Endodermal cell (in vitro differentiated cells): ENCODE results near the gene ALS2CL. TPM values are rescaled to one million over a fixed set of nuclear protein-coding genes. Genes with fewer than 3 reads are reported as not detected.

ENCODE experiments used
- DNase-seq: peaks from one replicate; pipeline ENCODE4 v3.0.0-alpha.2; 2017
- H3K27ac ChIP-seq: 2 replicates; pipeline ENCODE4 v1.5.1; 2013; ENCODE audit warnings: mild to moderate bottlenecking, low read depth, low read length, moderate library complexity
- H3K27me3 ChIP-seq: 2 replicates; pipeline ENCODE4 v1.6.1; 2013; ENCODE audit warnings: mild to moderate bottlenecking, low read length, moderate library complexity; ENCODE audit not compliant: insufficient read depth, control insufficient read depth, poor library complexity, severe bottlenecking
- H3K36me3 ChIP-seq: 2 replicates; pipeline ENCODE4 v1.7.0; 2013; ENCODE audit warnings: mild to moderate bottlenecking, low read length, moderate library complexity; ENCODE audit not compliant: control insufficient read depth, insufficient read depth
- H3K4me1 ChIP-seq: one replicate; pipeline ENCODE4 v1.7.0; 2013; ENCODE audit warnings: low read length; ENCODE audit not compliant: control insufficient read depth, insufficient read depth
- H3K4me3 ChIP-seq: 2 replicates; pipeline ENCODE4 v1.5.1; 2013; ENCODE audit warnings: mild to moderate bottlenecking, low read length, moderate library complexity
- H3K9ac ChIP-seq: 2 replicates; pipeline ENCODE4 v1.6.1; 2013; ENCODE audit warnings: mild to moderate bottlenecking, low read length, moderate library complexity; ENCODE audit not compliant: poor library complexity, severe bottlenecking; ENCODE audit errors: extremely low read depth
- H3K9me3 ChIP-seq: 2 replicates; pipeline ENCODE4 v1.6.1; 2013; ENCODE audit warnings: mild to moderate bottlenecking, low read length, moderate library complexity; ENCODE audit not compliant: control insufficient read depth
- H3K27ac Mint-ChIP-seq: 2 replicates; pipeline ENCODE4 v1.8.0; 2020; ENCODE audit warnings: mixed read lengths
- H3K27me3 Mint-ChIP-seq: 2 replicates; pipeline ENCODE4 v1.8.0; 2021; ENCODE audit warnings: mild to moderate bottlenecking, mixed read lengths; ENCODE audit not compliant: insufficient read depth
- H3K36me3 Mint-ChIP-seq: 2 replicates; pipeline ENCODE4 v1.8.0; 2020; ENCODE audit warnings: low read depth, mixed read lengths
- H3K4me1 Mint-ChIP-seq: 2 replicates; pipeline ENCODE4 v1.8.0; 2020; ENCODE audit warnings: mixed read lengths
- H3K4me3 Mint-ChIP-seq: 2 replicates; pipeline ENCODE4 v1.8.0; 2020; ENCODE audit warnings: mild to moderate bottlenecking, moderate library complexity, mixed read lengths
- H3K9me3 Mint-ChIP-seq: 2 replicates; pipeline ENCODE4 v1.8.0; 2020; ENCODE audit warnings: mild to moderate bottlenecking, mixed read lengths
- WGBS, 2 experiments: methylation state at CpG; one replicate each; pipeline versions ENCODE4 v1.1.5 to v1.1.7; 2013; ENCODE audit warnings: missing lambda C conversion rate in 2 of 2, mixed read lengths in 1 of 2; ENCODE audit not compliant: insufficient coverage in 1 of 2, insufficient read length in 1 of 2; 5-methylcytosine and 5-hydroxymethylcytosine counted together
- total RNA-seq, 2 donors: library from RNA; stranded (reverse); fragmentation: NEBNext Ultra II Directional in 1 of 2; extraction: Animal tissue kit (Norgen Biotek cat#: 25700) in 1 of 2; gene quantifications; 2 replicates in 1 of 2; 3 replicates in 1 of 2; pipeline ENCODE4 v1.2.1, GENCODE V29; 2021
- TF ChIP-seq, protein P1 (sequence below): fragments of 200-600 bp; sonication (generic); conservative IDR thresholded peaks from 2 replicates; pipeline ENCODE4 v1.5.0; 2021; ENCODE audit warnings: antibody characterized with exemption, mild to moderate bottlenecking

Gene ALS2CL
- total RNA-seq, 2 donors from 2014 or later = 8.9 to 20.8 TPM

DNA sequence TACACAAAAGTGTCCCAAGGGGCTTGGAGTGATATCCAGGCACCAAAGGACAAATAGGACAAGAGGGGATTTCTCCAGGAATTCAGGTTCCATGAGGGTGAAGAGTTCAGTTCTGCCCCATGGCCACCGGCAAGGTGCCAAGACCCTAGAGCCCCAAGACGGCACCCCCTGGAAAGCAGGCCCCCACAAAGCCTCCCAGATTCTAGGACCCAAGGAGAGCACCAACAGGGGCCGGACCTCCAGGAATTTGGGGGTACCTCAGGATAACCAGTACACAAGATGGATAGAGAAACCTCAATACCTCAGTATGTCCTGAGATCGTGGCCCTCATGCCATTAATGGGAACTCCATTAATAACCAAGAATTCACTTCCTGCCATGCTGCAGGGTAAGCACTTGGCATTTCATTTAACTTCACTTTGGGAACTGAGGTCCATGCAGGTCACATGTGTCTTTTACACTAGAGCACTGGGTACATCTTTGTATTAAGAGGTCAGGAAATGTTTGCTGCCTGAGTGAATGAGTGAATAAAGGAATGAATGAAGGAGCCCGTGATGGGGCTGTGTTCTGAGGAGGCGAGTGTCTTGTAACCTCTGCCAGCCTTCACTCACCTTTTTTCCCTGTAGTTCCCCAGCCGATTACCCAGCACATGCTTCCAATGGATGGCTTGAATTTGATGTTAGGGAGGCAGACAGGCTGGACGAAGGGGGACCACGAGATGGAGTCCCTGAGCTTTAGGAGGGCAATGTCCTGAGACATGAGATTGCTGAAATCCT lies 39.7 kb upstream of the ALS2CL start:
- Mint-ChIP-seq H3K4me3 (no peak overlapping the region), H3K4me1 (no peaks in the 10 kb centered on the region), H3K27ac (no peak overlapping the region), H3K27me3 (no peaks in the 10 kb centered on the region), H3K36me3 (no peaks in the 10 kb centered on the region), H3K9me3 (no peaks in the 10 kb centered on the region)
- peak; percentile 51 for DNase-seq
- H3K4me3 ChIP-seq = no peak overlapping the region
- no peak overlapping the region for H3K9ac ChIP-seq
- H3K27me3 ChIP-seq = no peaks in the 10 kb centered on the region
- H3K4me1 ChIP-seq = no peaks in the 10 kb centered on the region
- no peak overlapping the region for H3K27ac ChIP-seq
- no peaks in the 10 kb centered on the region for H3K36me3 ChIP-seq
- 81 to 88% methylated on average over 5 to 9 of the region's 9 CpGs for WGBS, 2 experiments
- no peaks in the 10 kb centered on the region for H3K9me3 ChIP-seq
- TF ChIP-seq, protein P1, sequence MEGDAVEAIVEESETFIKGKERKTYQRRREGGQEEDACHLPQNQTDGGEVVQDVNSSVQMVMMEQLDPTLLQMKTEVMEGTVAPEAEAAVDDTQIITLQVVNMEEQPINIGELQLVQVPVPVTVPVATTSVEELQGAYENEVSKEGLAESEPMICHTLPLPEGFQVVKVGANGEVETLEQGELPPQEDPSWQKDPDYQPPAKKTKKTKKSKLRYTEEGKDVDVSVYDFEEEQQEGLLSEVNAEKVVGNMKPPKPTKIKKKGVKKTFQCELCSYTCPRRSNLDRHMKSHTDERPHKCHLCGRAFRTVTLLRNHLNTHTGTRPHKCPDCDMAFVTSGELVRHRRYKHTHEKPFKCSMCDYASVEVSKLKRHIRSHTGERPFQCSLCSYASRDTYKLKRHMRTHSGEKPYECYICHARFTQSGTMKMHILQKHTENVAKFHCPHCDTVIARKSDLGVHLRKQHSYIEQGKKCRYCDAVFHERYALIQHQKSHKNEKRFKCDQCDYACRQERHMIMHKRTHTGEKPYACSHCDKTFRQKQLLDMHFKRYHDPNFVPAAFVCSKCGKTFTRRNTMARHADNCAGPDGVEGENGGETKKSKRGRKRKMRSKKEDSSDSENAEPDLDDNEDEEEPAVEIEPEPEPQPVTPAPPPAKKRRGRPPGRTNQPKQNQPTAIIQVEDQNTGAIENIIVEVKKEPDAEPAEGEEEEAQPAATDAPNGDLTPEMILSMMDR = peak; percentile 26

DNA sequence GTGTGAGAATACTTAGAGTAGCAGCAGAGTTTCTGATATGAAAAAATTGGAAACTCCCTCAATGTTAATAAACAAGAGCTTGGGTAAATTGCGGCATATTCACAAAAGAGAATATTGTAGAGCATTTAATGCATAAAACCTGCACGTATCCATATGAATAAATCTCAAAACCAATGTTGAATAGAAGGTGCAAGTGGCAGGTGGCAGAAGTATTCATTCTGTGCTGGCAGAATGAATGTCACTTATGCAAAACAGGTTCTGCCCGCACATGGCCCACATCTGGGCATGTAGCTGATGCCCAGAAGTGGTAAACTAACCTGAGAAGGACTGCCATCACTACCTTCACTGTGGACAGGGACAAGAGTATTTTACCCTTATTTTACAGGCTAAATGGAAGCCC lies 38.3 kb upstream of the ALS2CL start:
- no peaks in the 10 kb centered on the region for H3K9me3 ChIP-seq
- H3K4me1 ChIP-seq = no peaks in the 10 kb centered on the region
- 83 to 96% methylated on average over 2 to 3 of the region's 3 CpGs for WGBS, 2 experiments
- H3K27ac ChIP-seq = no peak overlapping the region
- Mint-ChIP-seq H3K9me3 (no peaks in the 10 kb centered on the region), H3K4me1 (no peaks in the 10 kb centered on the region), H3K36me3 (no peaks in the 10 kb centered on the region), H3K27me3 (no peaks in the 10 kb centered on the region), H3K4me3 (no peak overlapping the region), H3K27ac (no peak overlapping the region)
- no peak for DNase-seq
- TF ChIP-seq, protein P1 = no peak
- no peak overlapping the region for H3K9ac ChIP-seq
- no peak overlapping the region for H3K4me3 ChIP-seq
- no peaks in the 10 kb centered on the region for H3K27me3 ChIP-seq
- no peaks in the 10 kb centered on the region for H3K36me3 ChIP-seq

DNA sequence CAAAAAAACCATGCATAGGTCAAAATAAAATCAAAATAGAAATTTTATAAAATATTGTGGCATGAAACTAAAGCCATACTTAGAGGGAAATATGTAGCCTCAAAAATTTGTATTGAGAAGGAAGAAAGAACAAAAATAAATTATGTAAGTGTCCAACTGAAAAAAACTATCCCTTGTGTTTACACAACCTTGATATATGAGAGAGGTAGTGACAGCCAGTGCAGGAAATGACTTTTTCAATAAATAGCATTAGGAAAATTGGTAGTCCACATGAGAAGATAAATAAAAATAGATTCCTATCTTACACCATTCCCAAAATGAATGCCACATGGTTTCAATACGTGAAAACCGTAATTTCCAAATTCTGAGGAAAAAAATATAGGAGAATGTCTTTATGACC lies 37.3 kb upstream of the ALS2CL start:
- H3K36me3 Mint-ChIP-seq = no peaks in the 10 kb centered on the region
- Histone ChIP-seq H3K27ac (no peak overlapping the region), H3K9me3 (no peaks in the 10 kb centered on the region), H3K27me3 (no peaks in the 10 kb centered on the region), H3K36me3 (no peaks in the 10 kb centered on the region), H3K9ac (no peak overlapping the region), H3K4me3 (no peak overlapping the region), H3K4me1 (no peaks in the 10 kb centered on the region)
- no peak overlapping the region for H3K4me3 Mint-ChIP-seq
- no peaks in the 10 kb centered on the region for H3K9me3 Mint-ChIP-seq
- TF ChIP-seq, protein P1 = no peak
- 89% methylated on average over 2 of the region's 2 CpGs; no CpG with 5 or more reads in 1 of the 2 experiments for WGBS, 2 experiments
- H3K27me3 Mint-ChIP-seq = no peaks in the 10 kb centered on the region
- H3K27ac Mint-ChIP-seq = no peak overlapping the region
- DNase-seq = no peak
- peaks cover 5% of the 10 kb centered on the region for H3K4me1 Mint-ChIP-seq
